ENCODE measurements around the gene SAMD11.
"Not testable (repeated sequence)": the region's sequence is repeated elsewhere in the genome, so short reads cannot be mapped to it uniquely, and the experiment has no call there.

Gene SAMD11

GRCh38 chr1:946811-947210 is 23.1 kb downstream of the SAMD11 start:
- DNase-seq (ENCODE audit: low read depth) = not testable (repeated sequence)

- DNase-seq (ENCODE audit: low read depth) = no peak
These were observed 24.2 kb downstream of the SAMD11 start for GRCh38 chr1:947958-948357.

- no peak for DNase-seq (ENCODE audit: low read depth)
These were observed 26.5 kb downstream of the SAMD11 start for GRCh38 chr1:950268-950667.

- no peak for DNase-seq (ENCODE audit: low read depth)
These were observed 27.2 kb downstream of the SAMD11 start for GRCh38 chr1:950881-951280.

- DNase-seq (ENCODE audit: low read depth) = no peak
These were observed 27.6 kb downstream of the SAMD11 start for GRCh38 chr1:951364-951763.

- no peak for DNase-seq (ENCODE audit: low read depth)
These were observed 28.5 kb downstream of the SAMD11 start for GRCh38 chr1:952201-952600.

- DNase-seq (ENCODE audit: low read depth) = no peak
These were observed 28.9 kb downstream of the SAMD11 start for GRCh38 chr1:952603-953002.

- no peak for DNase-seq (ENCODE audit: low read depth)
These were observed 30.0 kb downstream of the SAMD11 start for GRCh38 chr1:953524-954320.

GRCh38 chr1:954927-955326 is 31.2 kb downstream of the SAMD11 start:
- DNase-seq (ENCODE audit: low read depth) = no peak

GRCh38 chr1:955474-955873 is 31.8 kb downstream of the SAMD11 start:
- DNase-seq (ENCODE audit: low read depth) = no peak

- no peak for DNase-seq (ENCODE audit: low read depth)
These were observed 32.9 kb downstream of the SAMD11 start for GRCh38 chr1:956636-957035.

GRCh38 chr1:958823-959730 is 35.4 kb downstream of the SAMD11 start, which contains the start of gene NOC2L:
NOC2L (minus strand) TSS chr1:959256; CDS start chr1:959240, 16 bp downstream.
- peak; percentile 97 for DNase-seq (ENCODE audit: low read depth)

GRCh38 chr1:959731-960362 is 36.1 kb downstream of the SAMD11 start:
- no peak for DNase-seq (ENCODE audit: low read depth)

GRCh38 chr1:960363-961131 is 36.8 kb downstream of the SAMD11 start, which contains the start of gene KLHL17:
KLHL17 (plus strand) TSS chr1:960584; CDS start chr1:960694, 110 bp downstream.
- DNase-seq (ENCODE audit: low read depth) = peak; percentile 74

- DNase-seq (ENCODE audit: low read depth) = no peak
These were observed 37.5 kb downstream of the SAMD11 start for GRCh38 chr1:961132-961669.

- no peak for DNase-seq (ENCODE audit: low read depth)
These were observed 38.9 kb downstream of the SAMD11 start for GRCh38 chr1:962381-963300.

GRCh38 chr1:963301-963651 is 39.6 kb downstream of the SAMD11 start:
- DNase-seq (ENCODE audit: low read depth) = no peak

GRCh38 chr1:963746-964525 is 40.2 kb downstream of the SAMD11 start:
- no peak for DNase-seq (ENCODE audit: low read depth)

GRCh38 chr1:964691-965525 is 41.2 kb downstream of the SAMD11 start:
- no peak for DNase-seq (ENCODE audit: low read depth)

All from activated T-cell treated with anti-CD3 and anti-CD28 coated beads for 1 hour (primary cell).